COR-L47 (cell line): ENCODE results near the gene LALBA.
"Not testable (repeated sequence)": the region's sequence is repeated elsewhere in the genome, so short reads cannot be mapped to it uniquely, and the experiment has no call there.

Experiments used
- DNase-seq: peaks from one replicate; lab custom pipeline; 2025; lab: John Stamatoyannopoulos, UW

The LALBA gene

GRCh38 chr12:48527891-48528670 is 41.8 kb downstream of the LALBA start:
- no peak for DNase-seq

GRCh38 chr12:48525332-48525731 is 44.5 kb downstream of the LALBA start, which contains the start of gene OR8S1:
OR8S1 (plus strand) TSS chr12:48525632; CDS start chr12:48525632, 0 bp downstream.
- no peak for DNase-seq

GRCh38 chr12:48520381-48520780 is 49.5 kb downstream of the LALBA start:
- DNase-seq = not testable (repeated sequence)
